GM18526 (cell line): Measurements from ENCODE around the gene BAIAP3.

Source experiments
- POLR2A ChIP-seq: IDR thresholded peaks from 3 replicates; pipeline ENCODE4 v1.6.1; 2011; ENCODE audit not compliant: insufficient read length; ENCODE audit errors: extremely low read depth

BAIAP3 gene

GRCh38 chr16:1363501-1364041, 30.1 kb downstream of the BAIAP3 start:
- no peak for TF ChIP-seq POLR2A

GRCh38 chr16:1364510-1364909, 31.1 kb downstream of the BAIAP3 start:
- TF ChIP-seq POLR2A = no peak

- TF ChIP-seq POLR2A = no peak
Observed at GRCh38 chr16:1366060-1366711, 32.7 kb downstream of the BAIAP3 start.

GRCh38 chr16:1366712-1367299, 33.4 kb downstream of the BAIAP3 start:
- TF ChIP-seq POLR2A = no peak

GRCh38 chr16:1367486-1368174, 34.2 kb downstream of the BAIAP3 start:
- TF ChIP-seq POLR2A = no peak

- TF ChIP-seq POLR2A = no peak
Observed at GRCh38 chr16:1371054-1371978, 37.9 kb downstream of the BAIAP3 start.

GRCh38 chr16:1372292-1372950, 39.0 kb downstream of the BAIAP3 start:
- TF ChIP-seq POLR2A = no peak

GRCh38 chr16:1374418-1375297, 41.2 kb downstream of the BAIAP3 start:
- TF ChIP-seq POLR2A = no peak

GRCh38 chr16:1375298-1375640, 41.8 kb downstream of the BAIAP3 start:
- TF ChIP-seq POLR2A = no peak

GRCh38 chr16:1375741-1376410, 42.4 kb downstream of the BAIAP3 start:
- no peak for TF ChIP-seq POLR2A

- no peak for TF ChIP-seq POLR2A
Observed at GRCh38 chr16:1377406-1378010, 44.1 kb downstream of the BAIAP3 start.

- no peak for TF ChIP-seq POLR2A
Observed at GRCh38 chr16:1378087-1378803, 44.8 kb downstream of the BAIAP3 start.

- no peak for TF ChIP-seq POLR2A
Observed at GRCh38 chr16:1378804-1379303, 45.4 kb downstream of the BAIAP3 start.
